Endodermal cell (in vitro differentiated cells): ENCODE results near the gene GPBAR1. TPM values are rescaled to one million over a fixed set of nuclear protein-coding genes. Genes with fewer than 3 reads are reported as not detected.

Source experiments
- DNase-seq: peaks from one replicate; pipeline ENCODE4 v3.0.0-alpha.2; 2017
- H3K27ac ChIP-seq: 2 replicates; pipeline ENCODE4 v1.5.1; 2013; ENCODE audit warnings: mild to moderate bottlenecking, low read depth, low read length, moderate library complexity
- H3K27me3 ChIP-seq: 2 replicates; pipeline ENCODE4 v1.6.1; 2013; ENCODE audit warnings: mild to moderate bottlenecking, low read length, moderate library complexity; ENCODE audit not compliant: insufficient read depth, control insufficient read depth, poor library complexity, severe bottlenecking
- H3K36me3 ChIP-seq: 2 replicates; pipeline ENCODE4 v1.7.0; 2013; ENCODE audit warnings: mild to moderate bottlenecking, low read length, moderate library complexity; ENCODE audit not compliant: control insufficient read depth, insufficient read depth
- H3K4me1 ChIP-seq: one replicate; pipeline ENCODE4 v1.7.0; 2013; ENCODE audit warnings: low read length; ENCODE audit not compliant: control insufficient read depth, insufficient read depth
- H3K4me3 ChIP-seq: 2 replicates; pipeline ENCODE4 v1.5.1; 2013; ENCODE audit warnings: mild to moderate bottlenecking, low read length, moderate library complexity
- H3K9ac ChIP-seq: 2 replicates; pipeline ENCODE4 v1.6.1; 2013; ENCODE audit warnings: mild to moderate bottlenecking, low read length, moderate library complexity; ENCODE audit not compliant: poor library complexity, severe bottlenecking; ENCODE audit errors: extremely low read depth
- H3K9me3 ChIP-seq: 2 replicates; pipeline ENCODE4 v1.6.1; 2013; ENCODE audit warnings: mild to moderate bottlenecking, low read length, moderate library complexity; ENCODE audit not compliant: control insufficient read depth
- H3K27ac Mint-ChIP-seq: 2 replicates; pipeline ENCODE4 v1.8.0; 2020; ENCODE audit warnings: mixed read lengths
- H3K27me3 Mint-ChIP-seq: 2 replicates; pipeline ENCODE4 v1.8.0; 2021; ENCODE audit warnings: mild to moderate bottlenecking, mixed read lengths; ENCODE audit not compliant: insufficient read depth
- H3K36me3 Mint-ChIP-seq: 2 replicates; pipeline ENCODE4 v1.8.0; 2020; ENCODE audit warnings: low read depth, mixed read lengths
- H3K4me1 Mint-ChIP-seq: 2 replicates; pipeline ENCODE4 v1.8.0; 2020; ENCODE audit warnings: mixed read lengths
- H3K4me3 Mint-ChIP-seq: 2 replicates; pipeline ENCODE4 v1.8.0; 2020; ENCODE audit warnings: mild to moderate bottlenecking, moderate library complexity, mixed read lengths
- H3K9me3 Mint-ChIP-seq: 2 replicates; pipeline ENCODE4 v1.8.0; 2020; ENCODE audit warnings: mild to moderate bottlenecking, mixed read lengths
- CTCF ChIP-seq: fragments of 200-600 bp; sonication (generic); conservative IDR thresholded peaks from 2 replicates; pipeline ENCODE4 v1.5.0; 2021; ENCODE audit warnings: antibody characterized with exemption, mild to moderate bottlenecking
- WGBS, 2 experiments: methylation state at CpG; one replicate each; pipeline versions ENCODE4 v1.1.5 to v1.1.7; 2013; ENCODE audit warnings: missing lambda C conversion rate in 2 of 2, mixed read lengths in 1 of 2; ENCODE audit not compliant: insufficient coverage in 1 of 2, insufficient read length in 1 of 2; 5-methylcytosine and 5-hydroxymethylcytosine counted together
- total RNA-seq, 2 donors: library from RNA; stranded (reverse); fragmentation: NEBNext Ultra II Directional in 1 of 2; extraction: Animal tissue kit (Norgen Biotek cat#: 25700) in 1 of 2; gene quantifications; 2 replicates in 1 of 2; 3 replicates in 1 of 2; pipeline ENCODE4 v1.2.1, GENCODE V29; 2021

GPBAR1 gene
- total RNA-seq, 2 donors from 2014 or later = 0.18 TPM

- H3K4me1 Mint-ChIP-seq = peaks cover 70% of the 10 kb centered on the region
- no peaks in the 10 kb centered on the region for H3K36me3 Mint-ChIP-seq
- H3K4me3 Mint-ChIP-seq = peak within 1 kb of the TSS; percentile 67
- H3K4me1 ChIP-seq = peaks cover 23% of the 10 kb centered on the region
- H3K9me3 ChIP-seq = no peaks in the 10 kb centered on the region
- 24 to 56% methylated on average over 21 to 61 of the region's 63 CpGs for WGBS, 2 experiments
- no peaks in the 10 kb centered on the region for H3K36me3 ChIP-seq
- peak within 1 kb of the TSS; percentile 55 for H3K27ac Mint-ChIP-seq
- no peaks in the 10 kb centered on the region for H3K9me3 Mint-ChIP-seq
- peak; percentile 99 for TF ChIP-seq CTCF
- no peaks in the 10 kb centered on the region for H3K27me3 Mint-ChIP-seq
- no peak within 1 kb of the TSS for H3K27ac ChIP-seq
- H3K9ac ChIP-seq = peak within 1 kb of the TSS; percentile 22
- H3K27me3 ChIP-seq = no peaks in the 10 kb centered on the region
- peak within 1 kb of the TSS; percentile 75 for H3K4me3 ChIP-seq
- DNase-seq = peak; percentile 92
These were observed 31.5 kb downstream of the GPBAR1 start, which contains the start of gene TMBIM1 for GRCh38 chr2:218292048-218293014. TSS of gene TMBIM1 (minus strand) at chr2:218292503. CDS start at chr2:218282141, 10,362 bp downstream.

GRCh38 chr2:218293715-218294429, 33.1 kb downstream of the GPBAR1 start:
- no peak for TF ChIP-seq CTCF
- H3K27me3 ChIP-seq = no peaks in the 10 kb centered on the region
- H3K4me3 ChIP-seq = no peak overlapping the region
- Mint-ChIP-seq H3K27me3 (no peaks in the 10 kb centered on the region), H3K27ac (no peak overlapping the region), H3K4me3 (peak overlapping the region; percentile 67), H3K36me3 (no peaks in the 10 kb centered on the region), H3K4me1 (peaks cover 66% of the 10 kb centered on the region), H3K9me3 (no peaks in the 10 kb centered on the region)
- H3K27ac ChIP-seq = no peak overlapping the region
- no peak for DNase-seq
- peaks cover 23% of the 10 kb centered on the region for H3K4me1 ChIP-seq
- no peaks in the 10 kb centered on the region for H3K9me3 ChIP-seq
- no peaks in the 10 kb centered on the region for H3K36me3 ChIP-seq
- WGBS, 2 experiments = 44 to 66% methylated on average over 2 to 3 of the region's 5 CpGs
- no peak overlapping the region for H3K9ac ChIP-seq

GRCh38 chr2:218294430-218295022, 33.7 kb downstream of the GPBAR1 start:
- Histone ChIP-seq H3K27me3 (no peaks in the 10 kb centered on the region), H3K36me3 (no peaks in the 10 kb centered on the region), H3K9ac (no peak overlapping the region), H3K4me3 (no peak overlapping the region), H3K9me3 (no peaks in the 10 kb centered on the region), H3K4me1 (peaks cover 22% of the 10 kb centered on the region), H3K27ac (no peak overlapping the region)
- Mint-ChIP-seq H3K9me3 (no peaks in the 10 kb centered on the region), H3K27ac (peak overlapping the region; percentile 36), H3K4me3 (no peak overlapping the region), H3K36me3 (no peaks in the 10 kb centered on the region), H3K27me3 (no peaks in the 10 kb centered on the region), H3K4me1 (peaks cover 61% of the 10 kb centered on the region)
- DNase-seq = no peak
- no peak for TF ChIP-seq CTCF
- 84 to 97% methylated on average over 5 of the region's 5 CpGs for WGBS, 2 experiments
